ENCODE data around the gene TMEM91. TPM values are rescaled to one million over a fixed set of nuclear protein-coding genes. Genes with fewer than 3 reads are reported as not detected.

TMEM91 gene
- total and polyA plus RNA-seq, 9 donors: 6.2 to 22.3 (median 9.9) TPM

- WGBS, 3 donors: 0 to 1% (median 0%) methylated on average over 46 to 58 of the region's 58 CpGs
- no peak for TF ChIP-seq CTCF (IDR thresholded peaks at IDR 0.05)
- no peak for TF ChIP-seq POLR2A (IDR thresholded peaks at IDR 0.05)
- no peak for TF ChIP-seq EP300 (IDR thresholded peaks at IDR 0.05)
- intact Hi-C loops (cut with DNase I): loop anchor here in 2 of 4 donors (2.0 to 5.0 kb wide), 2 partner anchors 27 to 39 kb away; partner anchors contain the start of gene CCDC97 (in 1 of the 2)
- no peaks in the 10 kb centered on the region for H3K36me3 ChIP-seq
- H3K9me3 ChIP-seq: no peaks in the 10 kb centered on the region
- H3K4me1 ChIP-seq (ENCODE audit: insufficient read depth): peaks cover 12% of the 10 kb centered on the region
- H3K4me3 ChIP-seq: peak overlapping the region; percentile 60
- H3K27me3 ChIP-seq: no peaks in the 10 kb centered on the region
- peak overlapping the region; percentile 25 to 77 for H3K27ac ChIP-seq
- DNase-seq: peak; percentile 53 to 74 (median 61)
Observed at GRCh38 chr19:41351339-41352245, 24.7 kb upstream of the TMEM91 start.

- Histone ChIP-seq H3K36me3 (no peaks in the 10 kb centered on the region), H3K9me3 (no peaks in the 10 kb centered on the region), H3K27ac (peak overlapping the region; percentile 65 to 77), H3K27me3 (no peaks in the 10 kb centered on the region), H3K4me1 (ENCODE audit: insufficient read depth) (peaks cover 12% of the 10 kb centered on the region), H3K4me3 (peak overlapping the region; percentile 60)
- no peak for DNase-seq
- TF ChIP-seq EP300 (IDR thresholded peaks at IDR 0.05): no peak
- TF ChIP-seq POLR2A (IDR thresholded peaks at IDR 0.05): no peak
- TF ChIP-seq CTCF (IDR thresholded peaks at IDR 0.05): no peak
- intact Hi-C loops (cut with DNase I): loop anchor here in 2 of 4 donors (2.0 to 5.0 kb wide), 2 partner anchors 27 to 40 kb away; partner anchors contain the start of gene CCDC97 (in 1 of the 2)
- WGBS, 3 donors: 0 to 1% (median 1%) methylated on average over 12 of the region's 12 CpGs
Observed at GRCh38 chr19:41352279-41352608, 24.1 kb upstream of the TMEM91 start.

- H3K27me3 ChIP-seq: no peaks in the 10 kb centered on the region
- WGBS, 3 donors: 0 to 1% (median 0%) methylated on average over 61 to 71 of the region's 71 CpGs
- peak overlapping the region; percentile 65 to 77 for H3K27ac ChIP-seq
- TF ChIP-seq CTCF (IDR thresholded peaks at IDR 0.05) (peak in 1 of 3 donors; percentile 30), EP300 (IDR thresholded peaks at IDR 0.05) (no peak)
- H3K36me3 ChIP-seq: no peaks in the 10 kb centered on the region
- H3K4me1 ChIP-seq (ENCODE audit: insufficient read depth): peaks cover 12% of the 10 kb centered on the region
- no peaks in the 10 kb centered on the region for H3K9me3 ChIP-seq
- DNase-seq: peak; percentile 46 to 76 (median 70)
- intact Hi-C loops (cut with DNase I): loop anchor here in 2 of 4 donors (2.0 to 5.0 kb wide), 2 partner anchors 28 to 41 kb away; partner anchors contain the start of gene CCDC97 (in 1 of the 2)
- peak overlapping the region; percentile 60 for H3K4me3 ChIP-seq
Observed at GRCh38 chr19:41352609-41353465, 23.5 kb upstream of the TMEM91 start.

Measured in ovary (tissue), 9 donors.